WTC11 (cell line): ENCODE results near the gene WDR54. TPM values are rescaled to one million over a fixed set of nuclear protein-coding genes. Genes with fewer than 3 reads are reported as not detected.
A peak's percentile ranks its signal among the peaks of the same experiment; 100 is the strongest.
"Not testable (repeated sequence)": the region's sequence is repeated elsewhere in the genome, so short reads cannot be mapped to it uniquely, and the experiment has no call there.

Experiments
- ATAC-seq: fragments of 200-7000 bp; cut with Tn5 transposase; 2 replicates; pipeline ENCODE4 v1.10.0; 2021; ENCODE audit warnings: mild to moderate bottlenecking, moderate library complexity
- CTCF ChIA-PET: fragments of 300-600 bp; sonication (Branson Sonifier 250); formaldehyde crosslinking; loops from one replicate; lab custom pipeline; 2021; ENCODE audit warnings: antibody characterized with exemption; lab: Charles Lee
- POLR2A ChIA-PET: fragments of 350-600 bp; sonication (Branson Sonifier 250); formaldehyde crosslinking; loops from one replicate; lab custom pipeline; 2021; ENCODE audit warnings: antibody characterized with exemption; lab: Charles Lee
- DNase-seq: peaks from one replicate; pipeline ENCODE4 v3.0.0; 2021; ENCODE audit warnings: low spot score
- H3K27ac Mint-ChIP-seq: 2 replicates; pipeline ENCODE4 v1.8.0; 2021; ENCODE audit warnings: mixed read lengths
- H3K27me3 Mint-ChIP-seq: 2 replicates; pipeline ENCODE4 v1.8.0; 2021; ENCODE audit warnings: low read depth, mild to moderate bottlenecking, moderate library complexity, mixed read lengths
- H3K36me3 Mint-ChIP-seq: 2 replicates; pipeline ENCODE4 v1.8.0; 2021; ENCODE audit warnings: mixed read lengths
- H3K4me1 Mint-ChIP-seq: 2 replicates; pipeline ENCODE4 v1.8.0; 2022; ENCODE audit warnings: mixed read lengths
- H3K4me3 Mint-ChIP-seq: 2 replicates; pipeline ENCODE4 v1.8.0; 2021; ENCODE audit warnings: mild to moderate bottlenecking, moderate library complexity, mixed read lengths
- H3K9me3 Mint-ChIP-seq: 2 replicates; pipeline ENCODE4 v1.8.0; 2021; ENCODE audit warnings: mixed read lengths
- AR ChIP-seq: fragments of 250-450 bp; sonication (Bioruptor Pico); IDR thresholded peaks from 2 replicates; pipeline ENCODE4 v1.9.0; 2021; ENCODE audit warnings: mild to moderate bottlenecking
- ATF1 ChIP-seq: sonication (generic); formaldehyde crosslinking; IDR thresholded peaks from 2 replicates; pipeline ENCODE4 v1.8.1; 2023; ENCODE audit warnings: mild to moderate bottlenecking, moderate library complexity, missing genetic modification reagents
- CTCF ChIP-seq: fragments of 200-600 bp; IDR thresholded peaks from 2 replicates; pipeline ENCODE4 v1.8.0; 2022; ENCODE audit warnings: antibody characterized with exemption
- E2F1 ChIP-seq: sonication (generic); formaldehyde crosslinking; IDR thresholded peaks from 2 replicates; pipeline ENCODE4 v1.8.0; 2022; ENCODE audit warnings: mild to moderate bottlenecking, missing genetic modification reagents
- GABPB1 ChIP-seq: sonication (generic); formaldehyde crosslinking; IDR thresholded peaks from 2 replicates; pipeline ENCODE4 v1.8.1; 2023; ENCODE audit warnings: mild to moderate bottlenecking, missing genetic modification reagents
- MXD4 ChIP-seq: fragments of 250-450 bp; sonication (Bioruptor Pico); IDR thresholded peaks from 2 replicates; pipeline ENCODE4 v1.8.0; 2021; ENCODE audit warnings: mild to moderate bottlenecking, moderate library complexity, borderline replicate concordance
- NFATC4 ChIP-seq: fragments of 250-450 bp; sonication (Bioruptor Pico); IDR thresholded peaks from 2 replicates; pipeline ENCODE4 v1.9.0; 2021; ENCODE audit warnings: mild to moderate bottlenecking
- NFYB ChIP-seq: sonication (generic); formaldehyde crosslinking; conservative IDR thresholded peaks from 2 replicates; pipeline ENCODE4 v1.8.0; 2022; ENCODE audit warnings: low read depth, missing genetic modification reagents
- NR2C2 ChIP-seq: sonication (generic); formaldehyde crosslinking; IDR thresholded peaks from 2 replicates; pipeline ENCODE4 v1.8.0; 2022; ENCODE audit warnings: mild to moderate bottlenecking, missing genetic modification reagents
- RELA ChIP-seq: sonication (generic); formaldehyde crosslinking; IDR thresholded peaks from 2 replicates; pipeline ENCODE4 v1.8.1; 2022; ENCODE audit warnings: missing genetic modification reagents, mild to moderate bottlenecking, borderline replicate concordance
- RORB ChIP-seq: fragments of 250-450 bp; sonication (Bioruptor Pico); IDR thresholded peaks from 2 replicates; pipeline ENCODE4 v1.9.0; 2021; ENCODE audit warnings: mild to moderate bottlenecking
- TEAD1 ChIP-seq: sonication (generic); formaldehyde crosslinking; IDR thresholded peaks from 2 replicates; pipeline ENCODE4 v1.8.0; 2022; ENCODE audit warnings: mild to moderate bottlenecking, missing genetic modification reagents
- TEAD4 ChIP-seq: sonication (generic); formaldehyde crosslinking; IDR thresholded peaks from 2 replicates; pipeline ENCODE4 v1.8.0; 2022; ENCODE audit warnings: mild to moderate bottlenecking, missing genetic modification reagents
- ZBTB21 ChIP-seq: sonication (generic); formaldehyde crosslinking; IDR thresholded peaks from 2 replicates; pipeline ENCODE4 v1.8.1; 2023; ENCODE audit warnings: mild to moderate bottlenecking, missing genetic modification reagents, borderline replicate concordance
- ZMAT4 ChIP-seq: fragments of 250-450 bp; sonication (Bioruptor Pico); IDR thresholded peaks from 2 replicates; pipeline ENCODE4 v1.9.0; 2021; ENCODE audit warnings: mild to moderate bottlenecking
- ZNF121 ChIP-seq: sonication (generic); formaldehyde crosslinking; IDR thresholded peaks from 2 replicates; pipeline ENCODE4 v1.8.0; 2023; ENCODE audit warnings: missing genetic modification reagents
- ZNF219 ChIP-seq: sonication (generic); formaldehyde crosslinking; IDR thresholded peaks from 2 replicates; pipeline ENCODE4 v1.8.0; 2023; ENCODE audit warnings: missing genetic modification reagents, mild to moderate bottlenecking, borderline replicate concordance
- ZNF263 ChIP-seq: sonication (generic); formaldehyde crosslinking; IDR thresholded peaks from 2 replicates; pipeline ENCODE4 v1.8.1; 2022; ENCODE audit warnings: low read depth, mild to moderate bottlenecking, moderate library complexity, missing genetic modification reagents
- ZNF423 ChIP-seq: fragments of 250-450 bp; sonication (Bioruptor Pico); IDR thresholded peaks from 2 replicates; pipeline ENCODE4 v2.1.2; 2022; ENCODE audit warnings: mild to moderate bottlenecking, moderate library complexity
- ZNF425 ChIP-seq: fragments of 250-450 bp; sonication (Bioruptor Pico); conservative IDR thresholded peaks from 2 replicates; pipeline ENCODE4 v1.9.0; 2021; ENCODE audit warnings: mild to moderate bottlenecking
- ZNF671 ChIP-seq: fragments of 250-450 bp; sonication (Bioruptor Pico); IDR thresholded peaks from 2 replicates; pipeline ENCODE4 v1.8.0; 2021; ENCODE audit warnings: mild to moderate bottlenecking
- total RNA-seq: library from RNA; stranded (reverse); gene quantifications from 3 replicates; pipeline ENCODE4 v1.2.3, GENCODE V29; 2021
- TF ChIP-seq, protein P1 (sequence below): sonication (generic); formaldehyde crosslinking; IDR thresholded peaks from 2 replicates; pipeline ENCODE4 v1.8.1; 2022; ENCODE audit warnings: low read depth, missing genetic modification reagents, borderline replicate concordance

Gene WDR54
- total RNA-seq, 1 experiment from 2014 or later = 55.2 TPM

DNA sequence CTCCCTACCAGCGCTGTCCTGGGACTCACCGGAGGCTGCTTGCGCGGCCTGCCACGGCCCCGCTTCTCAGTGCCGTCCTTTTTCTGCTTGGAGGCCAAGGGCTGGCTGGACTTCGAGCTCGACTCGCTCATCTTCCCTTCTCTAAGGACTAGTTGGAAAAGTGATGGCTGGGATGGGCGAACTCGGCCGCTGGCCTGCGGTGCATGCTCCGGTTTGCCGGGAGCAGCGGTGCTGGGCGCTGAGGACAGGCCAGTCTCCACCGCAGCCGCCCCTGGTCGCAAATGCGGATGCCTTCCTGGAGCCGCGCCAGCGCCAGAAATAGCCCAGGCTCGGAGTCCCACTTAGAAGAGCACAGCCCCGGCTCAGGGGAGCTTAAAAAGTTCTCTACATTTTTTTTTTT lies 3.2 kb upstream of the WDR54 start (continued):
- no peak for TF ChIP-seq ZMAT4
- TF ChIP-seq GABPB1 (CRISPR knock-in tag) = no peak
- no peak for TF ChIP-seq ZNF263 (CRISPR knock-in tag)
- TF ChIP-seq NR2C2 = no peak
- TF ChIP-seq RORB (CRISPR knock-in tag) = no peak
- TF ChIP-seq ZNF219 (CRISPR knock-in tag) = no peak
- no peak for TF ChIP-seq ZNF671

DNA sequence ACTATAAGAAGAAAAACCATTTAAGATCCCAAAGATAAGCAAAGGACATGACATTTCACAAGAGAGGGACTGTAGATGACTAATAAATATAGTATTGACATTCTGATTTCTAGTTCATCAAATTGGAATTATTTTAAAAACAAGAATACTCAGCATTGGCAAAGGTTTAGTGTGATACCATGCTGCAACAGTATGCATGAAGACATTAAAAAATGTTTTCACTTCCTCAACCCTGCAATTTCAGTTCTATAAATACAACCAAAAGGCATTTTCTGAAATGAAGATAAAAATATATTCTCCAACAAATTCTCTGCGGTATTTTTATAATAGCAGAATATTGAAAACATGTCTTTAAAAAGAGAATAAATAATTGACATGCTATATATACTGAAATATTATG lies 2.2 kb upstream of the WDR54 start:
- H3K4me1 Mint-ChIP-seq = peaks cover 27% of the 10 kb centered on the region
- peaks cover 6% of the 10 kb centered on the region; the same call in 1 of the 2 replicates for H3K36me3 Mint-ChIP-seq
- no peak overlapping the region for H3K4me3 Mint-ChIP-seq
- peaks cover 72% of the 10 kb centered on the region for H3K27me3 Mint-ChIP-seq
- H3K27ac Mint-ChIP-seq = no peak overlapping the region
- CTCF ChIA-PET = interaction anchor here (1.4 kb wide), 1 partner anchor 84 kb away, joined by 4 read pairs; no protein-coding TSS in a partner anchor
- TF ChIP-seq NFYB (CRISPR knock-in tag) = no peak
- TF ChIP-seq, protein P1, sequence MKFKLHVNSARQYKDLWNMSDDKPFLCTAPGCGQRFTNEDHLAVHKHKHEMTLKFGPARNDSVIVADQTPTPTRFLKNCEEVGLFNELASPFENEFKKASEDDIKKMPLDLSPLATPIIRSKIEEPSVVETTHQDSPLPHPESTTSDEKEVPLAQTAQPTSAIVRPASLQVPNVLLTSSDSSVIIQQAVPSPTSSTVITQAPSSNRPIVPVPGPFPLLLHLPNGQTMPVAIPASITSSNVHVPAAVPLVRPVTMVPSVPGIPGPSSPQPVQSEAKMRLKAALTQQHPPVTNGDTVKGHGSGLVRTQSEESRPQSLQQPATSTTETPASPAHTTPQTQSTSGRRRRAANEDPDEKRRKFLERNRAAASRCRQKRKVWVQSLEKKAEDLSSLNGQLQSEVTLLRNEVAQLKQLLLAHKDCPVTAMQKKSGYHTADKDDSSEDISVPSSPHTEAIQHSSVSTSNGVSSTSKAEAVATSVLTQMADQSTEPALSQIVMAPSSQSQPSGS = no peak
- TF ChIP-seq E2F1 = no peak
- no peak for TF ChIP-seq ZNF219 (CRISPR knock-in tag)
- no peak for TF ChIP-seq ZNF425 (CRISPR knock-in tag)
- no peak for TF ChIP-seq AR (CRISPR knock-in tag)
- TF ChIP-seq MXD4 (CRISPR knock-in tag) = no peak
- TF ChIP-seq TEAD4 (CRISPR knock-in tag) = no peak
- TF ChIP-seq TEAD1 = no peak
- H3K9me3 Mint-ChIP-seq = no peaks in the 10 kb centered on the region
- DNase-seq (no peak), ATAC-seq (no peak)
- POLR2A ChIA-PET = no interaction called here

DNA sequence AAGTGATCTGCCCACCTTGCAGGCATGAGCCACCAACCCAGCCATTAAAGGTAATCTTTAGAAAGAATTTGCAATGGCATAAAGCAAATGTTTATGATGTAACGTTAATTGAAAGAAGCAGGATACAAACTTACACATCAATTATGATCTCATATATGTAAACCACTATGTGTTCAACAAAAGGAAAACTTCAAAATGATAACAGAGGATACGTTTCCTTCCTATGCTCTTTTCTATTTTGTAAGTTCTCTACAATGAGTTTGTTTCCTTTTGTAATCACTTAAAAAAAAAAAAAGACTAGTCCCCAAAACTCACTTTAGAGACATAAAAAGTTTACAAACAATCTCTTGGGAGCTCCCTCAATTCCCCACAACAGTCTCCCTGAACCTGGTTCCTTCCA lies 1.5 kb upstream of the WDR54 start:
- ChIA-PET POLR2A (interaction anchor here (1.0 kb wide), 1 partner anchor 32 kb away, joined by 7 read pairs; no protein-coding TSS in a partner anchor), CTCF (no interaction called here)
- Mint-ChIP-seq H3K4me1 (peaks cover 27% of the 10 kb centered on the region), H3K4me3 (peak overlapping the region; percentile 38; the same call in 1 of the 2 replicates), H3K36me3 (peaks cover 6% of the 10 kb centered on the region), H3K27ac (no peak overlapping the region), H3K9me3 (no peaks in the 10 kb centered on the region), H3K27me3 (peaks cover 68% of the 10 kb centered on the region)
- DNase-seq (no peak), ATAC-seq (no peak)
- TF ChIP-seq TEAD4 (CRISPR knock-in tag) (no peak), RELA (no peak), CTCF (no peak), ATF1 (CRISPR knock-in tag) (no peak), ZBTB21 (CRISPR knock-in tag) (no peak), ZNF121 (CRISPR knock-in tag) (no peak), ZNF423 (CRISPR knock-in tag) (no peak), NFATC4 (CRISPR knock-in tag) (no peak)

GRCh38 chr2:74420443-74421103 lies 957 bp upstream of the WDR54 start:
- not testable (repeated sequence) for DNase-seq, H3K9me3 Mint-ChIP-seq, H3K27ac Mint-ChIP-seq, ATAC-seq
- Mint-ChIP-seq H3K4me3 (peak overlapping the region; percentile 99), H3K4me1 (peaks cover 24% of the 10 kb centered on the region), H3K36me3 (peaks cover 10% of the 10 kb centered on the region), H3K27me3 (peaks cover 64% of the 10 kb centered on the region)
- POLR2A ChIA-PET = interaction anchor here (0.5 to 1.3 kb wide), 6 partner anchors 16 to 62 kb away, joined by 3 to 9 read pairs (median 6); partner anchors contain the start of genes CCDC142 and TTC31
- CTCF ChIA-PET = interaction anchor here (0.6 to 2.0 kb wide), 4 partner anchors 16 to 86 kb away, joined by 3 to 7 read pairs (median 6); no protein-coding TSS in a partner anchor
